Uterus (tissue), 4 donors: ENCODE measurements around the gene STAT1. TPM values are rescaled to one million over a fixed set of nuclear protein-coding genes. Genes with fewer than 3 reads are reported as not detected.

Experiments
- DNase-seq, 2 donors: peaks; one replicate each; pipeline ENCODE4 v3.0.0-alpha.2; 2019 to 2020
- H3K27ac ChIP-seq, 2 donors: fragments of 200-600 bp; sonication (generic); 1 replicate in 1 of 2; 2 replicates in 1 of 2; pipeline ENCODE4 v1.5.1; 2016 to 2018
- H3K27me3 ChIP-seq, 2 donors: fragments of 200-600 bp; sonication (generic); one replicate each; pipeline ENCODE4 v1.5.1; 2018 to 2019; ENCODE audit warnings: control low read depth in 1 of 2
- H3K36me3 ChIP-seq, 2 donors: fragments of 200-600 bp; sonication (generic); one replicate each; pipeline ENCODE4 v1.5.1; 2019; ENCODE audit warnings: control low read depth in 1 of 2
- H3K4me1 ChIP-seq, 2 donors: fragments of 200-600 bp; sonication (generic); one replicate each; pipeline ENCODE4 v1.5.1; 2018 to 2019; ENCODE audit warnings: control low read depth in 1 of 2
- H3K4me3 ChIP-seq, 2 donors: fragments of 200-600 bp; sonication (generic); 1 replicate in 1 of 2; 2 replicates in 1 of 2; pipeline ENCODE4 v1.5.1; 2018 to 2019; ENCODE audit warnings: mild to moderate bottlenecking in 1 of 2
- H3K9me3 ChIP-seq, 2 donors: fragments of 200-600 bp; sonication (generic); one replicate each; pipeline ENCODE4 v1.5.1; 2019; ENCODE audit warnings: control low read depth in 1 of 2
- POLR2A ChIP-seq, 2 donors: fragments of 450-650 bp; IDR thresholded peaks; one replicate each; pipeline ENCODE4 v1.6.1; 2016; ENCODE audit warnings: antibody characterized with exemption in 2 of 2, mild to moderate bottlenecking in 1 of 2, moderate library complexity in 1 of 2
- intact Hi-C: fragments of 100-400 bp; cut with DNase I; formaldehyde crosslinking; loops from one replicate; pipeline ENCODE4 v1.15.1; 2023; ENCODE audit warnings: low total_unique reads
- total RNA-seq, 4 donors: library from RNA; depleted of rRNA in 3 of 4; stranded (reverse); fragments of >200 nt in 3 of 4; gene quantifications; one replicate each; pipeline versions ENCODE4 v1.1.0 to v1.2.4, GENCODE V29; 2014 to 2023
- TF ChIP-seq, protein P1 (sequence below), 4 experiments: fragments of 200-600 bp in 2 of 4; fragments of 450-650 bp in 2 of 4; sonication (generic) in 2 of 4; IDR thresholded peaks; one replicate each; pipeline ENCODE4 v1.5.1; 2016 to 2019; ENCODE audit warnings: antibody characterized with exemption in 4 of 4, mild to moderate bottlenecking in 2 of 4, moderate library complexity in 1 of 4
- donor health status: DM: yes; HTN: yes; CAD: no.

STAT1 gene
- total RNA-seq, 4 donors from 2014 or later = 20.7 to 83.0 (median 56.1) TPM

- DNase-seq = no peak
- no peaks in the 10 kb centered on the region for H3K9me3 ChIP-seq
- H3K36me3 ChIP-seq = no peaks in the 10 kb centered on the region
- no peaks in the 10 kb centered on the region for H3K4me1 ChIP-seq
- TF ChIP-seq, protein P1, sequence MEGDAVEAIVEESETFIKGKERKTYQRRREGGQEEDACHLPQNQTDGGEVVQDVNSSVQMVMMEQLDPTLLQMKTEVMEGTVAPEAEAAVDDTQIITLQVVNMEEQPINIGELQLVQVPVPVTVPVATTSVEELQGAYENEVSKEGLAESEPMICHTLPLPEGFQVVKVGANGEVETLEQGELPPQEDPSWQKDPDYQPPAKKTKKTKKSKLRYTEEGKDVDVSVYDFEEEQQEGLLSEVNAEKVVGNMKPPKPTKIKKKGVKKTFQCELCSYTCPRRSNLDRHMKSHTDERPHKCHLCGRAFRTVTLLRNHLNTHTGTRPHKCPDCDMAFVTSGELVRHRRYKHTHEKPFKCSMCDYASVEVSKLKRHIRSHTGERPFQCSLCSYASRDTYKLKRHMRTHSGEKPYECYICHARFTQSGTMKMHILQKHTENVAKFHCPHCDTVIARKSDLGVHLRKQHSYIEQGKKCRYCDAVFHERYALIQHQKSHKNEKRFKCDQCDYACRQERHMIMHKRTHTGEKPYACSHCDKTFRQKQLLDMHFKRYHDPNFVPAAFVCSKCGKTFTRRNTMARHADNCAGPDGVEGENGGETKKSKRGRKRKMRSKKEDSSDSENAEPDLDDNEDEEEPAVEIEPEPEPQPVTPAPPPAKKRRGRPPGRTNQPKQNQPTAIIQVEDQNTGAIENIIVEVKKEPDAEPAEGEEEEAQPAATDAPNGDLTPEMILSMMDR (IDR thresholded peaks at IDR 0.05) = no peak
- no peak for TF ChIP-seq POLR2A (IDR thresholded peaks at IDR 0.05)
- intact Hi-C loops = no loop called here
- H3K27ac ChIP-seq = no peak overlapping the region
- H3K27me3 ChIP-seq = no peaks in the 10 kb centered on the region
- no peak overlapping the region for H3K4me3 ChIP-seq
These were observed 36.0 kb upstream of the STAT1 start for GRCh38 chr2:191049728-191050639.

DNA sequence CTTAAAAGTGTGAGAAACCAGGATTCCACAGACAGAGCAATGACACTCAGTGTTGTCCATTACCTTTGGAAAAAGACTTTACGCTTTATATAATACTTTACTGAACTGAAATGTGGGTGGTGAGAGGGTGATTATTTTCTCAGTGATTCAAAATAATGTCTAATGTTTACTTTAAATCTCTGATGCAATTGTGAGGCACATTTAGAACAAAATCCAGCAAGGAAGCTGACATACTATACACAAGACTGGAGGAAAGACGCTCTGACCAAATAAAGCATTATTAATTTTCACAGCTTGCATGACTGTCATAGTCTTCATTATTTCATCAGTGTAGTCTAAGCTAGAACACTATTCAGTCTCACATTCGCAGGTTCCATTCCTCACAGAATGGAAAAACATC is 34.1 kb upstream of the STAT1 start:
- Histone ChIP-seq H3K27ac (no peak overlapping the region), H3K4me3 (no peak overlapping the region), H3K4me1 (no peaks in the 10 kb centered on the region), H3K9me3 (no peaks in the 10 kb centered on the region), H3K36me3 (no peaks in the 10 kb centered on the region), H3K27me3 (no peaks in the 10 kb centered on the region)
- intact Hi-C loops = no loop called here
- no peak for DNase-seq
- no peak for TF ChIP-seq POLR2A (IDR thresholded peaks at IDR 0.05)
- TF ChIP-seq, protein P1 (IDR thresholded peaks at IDR 0.05) = no peak

DNA sequence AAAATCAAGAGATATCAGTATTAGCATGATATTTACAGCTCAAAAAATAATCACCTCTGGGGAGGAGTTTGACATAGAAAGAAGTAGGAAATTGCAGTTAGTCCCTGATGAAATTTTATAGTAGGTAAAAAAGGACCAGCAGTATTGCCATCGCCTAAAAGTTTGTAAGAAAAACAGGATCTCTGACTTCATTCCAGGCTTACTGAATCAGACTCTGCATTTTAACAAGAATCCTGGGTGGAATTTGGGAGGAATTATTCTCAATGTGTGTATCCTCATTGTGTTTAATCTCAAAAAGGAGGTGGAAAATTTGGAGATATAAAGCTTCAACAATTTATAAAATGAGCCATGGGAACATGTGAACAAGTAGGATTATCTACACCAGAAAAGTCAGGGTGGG is 31.2 kb upstream of the STAT1 start:
- Histone ChIP-seq H3K9me3 (no peaks in the 10 kb centered on the region), H3K27me3 (no peaks in the 10 kb centered on the region), H3K27ac (no peak overlapping the region), H3K4me1 (no peaks in the 10 kb centered on the region), H3K4me3 (no peak overlapping the region), H3K36me3 (no peaks in the 10 kb centered on the region)
- intact Hi-C loops = no loop called here
- DNase-seq = no peak
- TF ChIP-seq, protein P1 (IDR thresholded peaks at IDR 0.05) = no peak
- TF ChIP-seq POLR2A (IDR thresholded peaks at IDR 0.05) = no peak

GRCh38 chr2:191043438-191043837 is 29.5 kb upstream of the STAT1 start:
- intact Hi-C loops = no loop called here
- Histone ChIP-seq H3K36me3 (no peaks in the 10 kb centered on the region), H3K4me3 (no peak overlapping the region), H3K9me3 (no peaks in the 10 kb centered on the region), H3K4me1 (no peaks in the 10 kb centered on the region), H3K27ac (no peak overlapping the region), H3K27me3 (no peaks in the 10 kb centered on the region)
- DNase-seq = no peak
- no peak for TF ChIP-seq POLR2A (IDR thresholded peaks at IDR 0.05)
- TF ChIP-seq, protein P1 (IDR thresholded peaks at IDR 0.05) = no peak

- Histone ChIP-seq H3K9me3 (no peaks in the 10 kb centered on the region), H3K4me3 (no peak overlapping the region), H3K27me3 (no peaks in the 10 kb centered on the region), H3K27ac (no peak overlapping the region), H3K4me1 (no peaks in the 10 kb centered on the region), H3K36me3 (no peaks in the 10 kb centered on the region)
- TF ChIP-seq POLR2A (IDR thresholded peaks at IDR 0.05) = no peak
- no peak for DNase-seq
- intact Hi-C loops = no loop called here
These were observed 27.6 kb upstream of the STAT1 start for GRCh38 chr2:191041418-191042161.
